ENCODE measurements around the gene ABTB2.

ABTB2 gene

DNA sequence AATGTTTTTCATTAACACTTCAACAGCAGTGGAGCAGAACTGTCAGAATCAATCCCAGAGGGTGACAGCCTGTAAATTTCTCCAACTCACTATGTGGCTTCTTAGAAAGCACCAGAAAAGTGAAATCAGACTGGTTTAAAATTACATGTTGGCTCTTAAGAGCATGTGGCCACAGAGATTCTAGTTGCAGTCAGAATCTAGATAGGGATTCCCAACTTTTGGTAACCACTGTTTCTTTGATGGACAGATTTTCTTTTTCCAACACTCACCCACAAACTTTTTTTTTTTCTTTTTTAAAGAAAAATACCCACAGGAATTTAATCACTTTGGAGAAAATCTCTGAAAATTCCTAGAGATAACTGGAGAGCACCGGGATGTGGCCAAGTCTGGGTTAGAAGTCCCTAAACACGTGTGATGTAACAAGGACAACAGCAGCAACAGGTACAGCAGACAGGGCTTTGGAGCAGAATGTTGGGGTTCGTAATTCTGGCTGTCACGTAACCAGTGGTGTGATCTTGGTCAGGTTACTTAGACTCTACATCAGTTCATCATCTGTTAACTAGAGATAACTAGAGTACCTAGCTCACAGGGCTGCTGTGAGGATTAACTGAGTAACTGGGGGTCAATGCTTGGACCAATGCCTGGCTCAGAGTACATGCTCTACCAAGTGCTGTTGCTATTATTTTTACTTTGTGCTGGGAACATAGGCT lies 152.3 kb downstream of the ABTB2 start:
- DNase-seq = no peak

DNA sequence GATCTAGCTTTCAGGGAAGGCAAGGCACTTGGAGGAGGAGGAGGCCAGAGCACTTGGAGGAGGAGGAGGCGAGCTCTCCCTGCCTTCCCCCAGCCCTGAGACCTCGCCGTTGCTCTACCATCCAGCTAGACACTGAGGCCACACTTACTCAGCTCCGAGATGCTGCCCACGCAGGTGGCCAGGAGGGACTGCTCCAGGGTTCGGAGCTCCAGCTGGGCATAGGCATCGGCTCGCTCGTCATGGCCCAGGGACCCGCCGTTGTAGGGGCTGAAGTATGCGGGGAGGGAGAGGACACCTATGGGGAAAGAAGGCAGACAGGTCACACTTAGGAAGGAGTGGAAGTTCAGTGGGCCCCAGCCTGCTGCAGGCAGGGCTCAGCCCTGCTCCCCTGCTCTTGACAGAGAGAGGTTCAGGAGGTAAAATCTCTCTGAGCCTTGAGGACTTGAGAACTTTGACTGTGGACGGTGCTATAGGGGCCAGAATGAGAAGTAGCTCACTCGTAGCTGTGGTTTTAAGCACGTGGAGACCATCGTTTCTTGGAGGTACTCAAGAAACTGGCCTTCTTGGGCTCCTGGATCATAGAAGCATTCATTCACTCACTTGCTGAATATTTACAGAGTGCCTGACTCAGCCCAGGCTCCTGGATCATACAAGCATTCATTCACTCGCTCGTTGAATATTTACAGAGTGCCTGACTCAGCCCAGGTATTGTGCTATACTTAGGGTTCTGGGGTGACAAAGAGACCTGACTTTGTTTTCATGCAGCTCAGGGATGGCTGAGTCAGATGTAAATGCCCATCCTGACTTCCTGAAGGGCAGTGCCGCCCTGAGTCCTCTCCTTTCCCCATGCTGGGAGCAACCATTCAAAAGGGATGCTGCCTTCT lies 153.2 kb downstream of the ABTB2 start:
- no peak for DNase-seq

DNA sequence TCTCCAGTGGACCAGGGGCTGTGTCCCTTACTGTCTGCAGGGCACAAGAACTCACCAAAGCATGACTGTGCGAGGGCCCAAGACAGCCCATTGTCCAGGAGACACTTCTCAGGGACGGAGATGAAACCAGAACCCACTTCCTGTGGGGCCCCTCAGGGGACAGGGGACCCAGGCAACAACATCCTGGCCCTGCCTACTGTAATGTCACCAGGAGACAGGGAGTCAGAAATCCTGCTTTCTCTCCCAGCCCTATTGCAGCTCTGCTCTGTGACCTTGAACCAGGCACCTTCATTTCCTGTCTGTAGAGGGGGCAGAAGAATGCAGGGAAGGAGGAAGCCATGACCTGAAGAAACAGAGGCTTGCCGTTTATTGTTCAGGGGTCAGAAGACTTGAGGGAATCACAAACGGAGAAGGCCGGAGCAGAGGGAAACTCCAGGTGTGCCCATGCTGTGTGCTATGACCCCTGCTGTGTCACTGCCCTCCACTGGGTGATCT lies 154.4 kb downstream of the ABTB2 start:
- no peak for DNase-seq

DNA sequence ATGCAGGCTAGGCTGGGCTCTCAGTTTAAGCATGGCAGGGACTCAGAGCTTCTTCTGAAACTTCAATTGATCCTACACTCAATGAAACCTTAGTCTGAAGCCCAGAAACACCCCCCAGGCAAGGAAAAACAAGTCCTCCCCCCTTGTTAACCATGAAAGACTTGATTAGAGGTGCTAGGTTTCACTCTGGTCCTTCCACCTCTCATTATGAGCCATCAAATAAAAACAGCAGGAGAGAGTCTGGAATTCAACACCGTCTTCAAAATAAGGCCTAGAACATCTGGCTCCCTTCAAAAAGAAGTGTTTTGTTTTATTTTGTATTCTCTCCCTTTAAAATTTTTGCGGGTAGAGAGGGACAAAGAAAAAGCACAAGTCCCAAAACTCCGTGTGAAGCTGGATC lies 156.7 kb downstream of the ABTB2 start:
- peak; percentile 73 for DNase-seq

DNA sequence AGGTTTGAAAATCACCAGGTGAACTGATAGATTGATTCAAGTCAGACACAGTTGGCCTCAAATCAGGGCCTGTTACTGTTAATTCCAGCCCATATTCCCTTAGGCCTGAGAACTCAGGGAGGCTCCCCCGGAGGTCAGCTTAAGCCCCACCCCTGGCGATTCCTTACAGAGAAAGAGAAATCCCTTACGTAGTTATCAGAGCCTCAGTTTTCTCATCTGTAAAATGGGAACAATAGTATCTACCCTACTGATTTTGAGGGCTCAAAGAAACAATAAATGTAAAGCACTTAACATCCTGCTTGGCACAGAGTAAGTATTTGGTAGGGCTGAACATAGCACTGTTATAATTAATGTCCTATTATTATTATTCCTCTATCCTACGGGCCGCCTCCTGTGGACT lies 158.3 kb downstream of the ABTB2 start:
- no peak for DNase-seq

DNA sequence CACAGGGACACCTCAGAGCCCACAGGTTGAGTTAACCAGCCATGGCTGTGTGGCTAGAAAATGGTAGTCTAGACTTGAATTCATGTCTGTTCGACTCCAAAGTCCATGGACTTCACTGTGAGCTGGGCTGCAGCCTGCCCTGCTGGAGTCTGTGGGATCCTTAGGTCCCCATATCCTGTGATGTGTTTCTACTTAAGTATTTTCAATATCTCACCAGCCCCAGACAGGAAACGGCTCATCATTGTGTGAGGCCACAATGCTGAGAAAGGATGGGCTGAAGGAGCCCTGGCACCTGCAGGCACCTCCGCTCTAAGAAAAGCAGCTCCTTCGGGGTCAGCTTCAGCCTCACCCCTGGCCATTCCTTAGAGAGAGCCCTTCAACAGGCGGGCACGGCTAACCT lies 159.3 kb downstream of the ABTB2 start:
- no peak for DNase-seq

DNA sequence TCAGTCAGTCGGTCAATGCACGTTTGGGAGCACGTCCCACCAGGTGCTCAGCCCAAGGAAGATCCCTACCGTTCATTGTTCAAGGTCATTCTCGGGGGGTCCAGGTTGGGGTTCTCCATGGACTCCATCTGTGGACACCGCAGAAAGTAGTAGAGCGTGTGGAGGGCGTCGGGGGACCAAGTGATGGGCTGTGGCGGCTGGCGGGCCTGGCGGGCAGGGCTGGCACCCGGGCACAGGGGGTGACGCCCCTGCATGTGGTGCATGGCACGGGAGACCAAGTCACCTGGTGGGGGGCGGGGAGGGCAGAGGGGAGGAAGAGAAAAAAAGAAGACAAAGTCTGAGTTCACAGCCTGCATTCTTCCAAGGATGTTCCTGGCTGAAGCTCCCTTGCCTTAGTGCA lies 160.6 kb downstream of the ABTB2 start:
- no peak for DNase-seq

DNA sequence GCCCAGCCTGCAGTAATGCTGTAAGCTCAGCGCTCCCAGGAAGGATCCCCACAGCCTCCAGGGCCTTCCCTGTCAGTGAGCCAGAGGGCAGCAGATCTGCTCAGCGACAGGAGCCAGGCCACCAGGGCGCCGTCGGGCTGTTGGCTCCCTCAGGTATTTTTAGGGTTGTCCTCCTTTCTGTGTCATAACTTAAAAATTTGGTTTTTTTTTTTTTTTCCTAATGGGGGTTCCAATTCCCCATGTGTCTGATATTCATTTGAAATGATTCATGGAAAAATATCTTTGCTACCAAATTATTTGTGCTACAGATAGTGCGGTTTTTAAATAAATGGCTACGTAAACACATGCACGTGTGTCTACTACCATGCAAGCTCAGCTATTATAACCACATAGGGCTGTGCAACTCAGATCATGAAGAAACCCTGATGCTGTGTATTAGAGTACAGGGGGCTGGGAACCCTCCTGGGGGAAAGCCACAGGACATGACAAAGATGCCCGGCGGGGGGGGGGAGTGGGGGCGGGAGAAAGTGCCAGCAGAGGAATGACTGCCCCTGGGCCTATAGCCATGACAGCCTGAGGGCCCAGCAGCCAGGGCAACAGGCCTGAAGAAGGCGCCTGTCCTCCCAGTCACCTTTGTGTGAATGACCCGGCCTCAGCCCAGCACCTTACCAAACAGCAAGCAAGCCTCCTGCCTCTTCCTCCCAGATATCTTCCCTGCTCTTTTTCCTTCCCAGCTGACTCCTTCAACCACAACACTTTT lies 163.1 kb downstream of the ABTB2 start:
- DNase-seq = no peak

DNA sequence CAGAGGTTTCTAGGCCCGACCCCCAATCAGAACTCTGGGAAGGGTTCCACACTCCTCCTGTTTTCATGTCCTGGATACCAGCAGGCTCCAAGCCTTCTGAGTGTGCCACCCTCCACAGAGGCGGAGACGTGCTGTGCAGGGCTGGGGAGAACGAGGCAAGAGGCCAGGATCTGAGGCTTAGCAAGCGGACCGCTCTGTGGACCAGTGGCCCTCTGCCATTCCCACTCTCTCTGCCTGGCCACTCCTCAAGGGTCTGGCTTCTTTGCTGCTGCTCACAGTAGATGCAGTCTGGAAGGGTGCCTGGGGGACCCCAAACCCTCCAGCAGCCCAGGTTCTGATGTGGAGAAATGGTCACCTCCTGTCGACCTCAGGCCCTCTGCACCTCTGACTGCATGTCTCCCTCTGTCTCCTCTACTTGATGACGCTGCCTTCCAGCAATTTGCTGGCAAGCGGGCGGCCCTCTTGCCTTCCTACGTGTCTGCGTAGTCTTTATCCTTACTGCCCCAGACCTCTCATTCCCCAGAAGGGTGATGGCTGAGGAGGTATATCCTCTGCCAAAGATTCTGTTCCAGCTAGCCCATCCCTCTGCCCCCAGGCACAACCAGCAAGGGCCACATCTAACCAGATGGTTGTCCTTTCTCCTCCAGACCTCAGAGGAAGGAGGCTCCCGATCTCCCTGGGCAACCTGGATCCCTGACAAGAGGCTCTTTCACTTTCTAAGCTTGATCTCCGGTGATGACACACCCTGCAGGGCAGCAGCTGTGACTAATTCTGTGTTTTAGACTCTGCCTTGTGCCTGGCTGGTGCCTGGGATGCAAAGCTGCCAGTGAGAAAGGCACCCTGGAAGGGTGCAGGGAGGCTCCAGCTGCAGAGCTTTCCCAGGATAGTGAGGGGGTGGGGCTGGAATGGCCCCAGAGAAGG lies 165.1 kb downstream of the ABTB2 start:
- DNase-seq = peak; percentile 93

DNA sequence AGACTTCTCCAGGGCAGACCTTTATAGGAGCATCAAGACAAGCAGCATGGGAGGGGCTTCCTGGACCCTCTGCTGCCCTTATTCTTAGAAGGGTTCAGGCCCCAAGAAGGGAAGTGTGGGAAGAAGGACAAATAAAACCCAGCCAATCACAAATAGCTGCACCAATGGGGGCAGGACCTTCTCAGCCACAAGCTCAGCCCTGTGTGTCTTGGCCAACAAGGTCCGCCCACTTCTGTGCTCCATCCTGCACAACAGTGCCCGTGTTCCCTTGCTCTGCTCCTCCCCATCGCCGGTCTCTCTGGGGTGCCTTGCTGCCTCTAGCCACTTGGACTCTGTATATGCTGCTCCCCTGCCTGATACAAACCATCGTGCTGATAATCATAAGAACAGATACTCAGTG lies 166.2 kb downstream of the ABTB2 start:
- no peak for DNase-seq

DNA sequence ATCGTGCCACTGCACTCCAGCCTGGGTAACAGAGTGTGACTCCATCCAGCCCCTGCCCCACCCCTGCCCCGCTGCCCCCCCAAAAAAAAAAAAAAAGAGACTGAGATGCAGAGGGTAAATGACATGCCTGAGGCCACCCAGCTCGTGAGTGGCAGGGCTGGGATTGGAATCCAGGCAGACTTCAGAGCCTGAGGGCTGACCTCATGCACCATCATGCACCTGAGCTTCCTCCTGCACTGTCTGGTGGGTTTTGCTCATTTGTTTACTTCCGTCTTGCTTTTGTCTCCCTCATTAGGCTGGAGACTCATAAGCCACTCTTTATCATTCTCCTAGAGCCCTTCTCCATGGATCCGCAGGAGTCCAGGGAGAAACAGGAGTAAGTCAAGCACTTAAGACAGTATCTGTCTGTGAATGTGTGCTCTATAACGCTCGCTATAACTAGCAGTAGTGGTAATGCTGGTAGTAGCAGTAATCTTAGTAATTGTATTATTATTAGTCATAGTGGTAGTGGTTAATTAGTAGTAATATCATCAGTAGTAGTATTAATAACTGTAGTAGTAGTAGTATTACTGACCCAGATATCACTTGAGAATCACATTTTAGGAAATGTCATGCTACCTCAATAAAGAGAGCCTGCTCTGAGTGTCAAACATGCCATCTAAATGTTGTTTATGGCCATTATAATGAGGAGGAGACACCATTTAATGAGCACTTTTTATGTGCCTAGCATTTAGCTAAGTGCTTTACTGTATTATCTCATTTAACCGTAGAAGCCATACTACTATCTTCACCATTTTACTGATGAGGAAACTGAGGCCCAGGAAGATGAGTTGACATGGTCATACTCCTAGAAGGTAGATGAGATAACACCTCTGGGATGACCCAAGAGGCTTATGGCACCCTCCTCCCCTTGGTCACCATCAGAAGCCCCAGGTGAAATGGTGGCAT lies 167.3 kb downstream of the ABTB2 start:
- no peak for DNase-seq

DNA sequence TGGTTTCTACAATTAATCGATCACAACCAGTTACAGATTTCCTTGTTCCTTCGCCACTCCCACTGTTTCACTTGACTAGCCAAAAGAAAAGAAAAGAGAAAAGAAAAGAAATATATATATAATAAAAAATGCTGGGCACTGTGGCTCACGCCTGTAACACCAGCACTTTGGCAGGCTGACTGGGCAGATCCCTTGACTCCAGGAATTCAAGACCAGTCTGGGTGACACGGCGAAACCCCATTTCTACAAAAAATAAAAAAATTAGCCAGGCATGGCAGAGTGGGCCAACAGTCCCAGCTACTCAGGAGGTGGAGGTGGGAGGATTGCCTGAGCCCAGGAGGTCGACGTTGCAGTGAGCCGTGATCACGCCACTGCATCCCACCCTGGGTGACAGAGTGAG lies 168.6 kb downstream of the ABTB2 start:
- DNase-seq = no peak

DNA sequence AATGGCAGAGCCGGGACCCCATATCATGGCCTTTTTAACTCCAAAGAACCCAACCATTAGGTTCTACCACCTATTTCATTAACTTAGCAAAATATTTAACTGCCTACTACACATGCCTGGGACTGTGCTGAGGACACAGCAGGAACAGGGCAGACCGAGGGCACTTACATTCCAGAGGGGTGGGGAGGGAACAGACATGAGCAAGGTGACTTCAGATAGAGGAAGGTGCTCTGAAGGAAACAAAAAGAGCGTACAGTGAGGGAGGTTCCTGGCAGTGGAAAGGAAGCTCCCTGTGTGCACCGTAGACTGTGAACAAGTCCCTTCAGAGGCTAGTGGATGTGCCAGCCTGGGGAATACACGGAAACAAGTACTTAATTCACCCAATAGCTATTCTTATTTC lies 169.6 kb downstream of the ABTB2 start:
- DNase-seq = no peak

DNA sequence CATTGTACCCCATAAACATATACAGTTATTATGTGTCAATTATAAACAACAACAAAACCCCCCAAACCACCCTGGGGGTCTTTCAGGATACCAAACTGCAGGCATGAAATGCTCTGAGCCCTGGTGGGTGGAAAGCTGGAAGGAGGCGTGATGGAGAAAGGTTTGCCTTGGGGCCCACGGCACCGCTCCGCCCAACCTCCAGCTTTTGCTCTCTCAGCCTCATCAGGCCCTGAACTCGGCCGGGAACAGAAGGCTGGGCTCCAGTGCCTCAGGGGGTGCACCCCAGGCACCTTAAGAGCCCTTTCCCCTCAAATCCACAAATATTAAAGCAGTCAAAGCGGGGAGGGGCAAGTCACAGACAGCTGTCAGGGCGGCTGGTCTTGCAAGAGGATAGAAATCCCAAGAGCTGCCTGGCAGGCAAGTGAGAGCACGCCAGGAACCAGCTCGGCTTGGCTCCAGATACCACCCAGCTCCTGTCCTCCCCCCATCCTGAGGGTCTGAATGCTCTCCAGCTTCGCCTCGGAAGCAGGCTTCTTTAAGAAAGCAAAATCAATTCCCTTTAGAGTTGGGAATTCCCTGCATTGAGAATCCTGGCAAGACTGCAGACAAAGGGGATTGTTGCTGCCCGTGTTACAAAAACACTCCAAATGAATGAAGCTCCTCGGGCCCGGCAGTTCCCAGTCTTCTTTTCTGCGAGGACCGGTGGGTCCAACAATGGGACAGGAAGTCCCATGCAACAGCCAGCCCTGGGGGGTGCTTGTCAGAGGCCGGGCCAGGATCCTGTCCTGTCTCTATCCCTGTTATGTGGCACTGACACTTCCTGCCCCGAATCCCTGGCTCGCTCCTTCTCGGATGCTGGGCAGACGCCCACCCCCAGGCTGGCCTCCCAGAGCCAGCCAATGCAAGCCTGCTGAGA lies 171.6 kb downstream of the ABTB2 start:
- peak; percentile 98 for DNase-seq

DNA sequence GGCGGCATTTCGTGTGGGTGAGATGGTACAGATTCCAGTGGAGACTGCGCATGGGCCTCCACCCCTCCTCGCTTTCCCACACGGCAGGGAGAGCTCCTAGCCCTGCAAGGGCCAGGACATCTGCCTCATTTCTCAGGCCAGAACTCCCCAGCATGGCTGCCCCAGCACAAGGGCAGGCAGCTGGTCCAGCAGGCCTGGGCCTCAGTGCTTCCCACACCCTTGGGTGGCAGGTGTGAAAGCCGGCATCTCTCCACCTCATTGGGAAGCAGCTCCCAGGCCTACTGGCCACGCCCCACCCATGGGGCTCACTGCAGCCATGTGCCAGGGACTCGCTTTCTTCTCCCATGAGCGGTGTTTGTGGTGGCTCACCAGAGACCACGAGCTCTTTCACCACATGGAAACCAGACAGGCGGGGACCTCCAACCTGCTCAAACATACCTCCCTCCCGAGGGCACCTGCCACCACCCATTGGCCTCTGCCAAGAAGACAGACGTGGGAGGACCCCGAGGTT lies 173.2 kb downstream of the ABTB2 start:
- peak; percentile 49 for DNase-seq

DNA sequence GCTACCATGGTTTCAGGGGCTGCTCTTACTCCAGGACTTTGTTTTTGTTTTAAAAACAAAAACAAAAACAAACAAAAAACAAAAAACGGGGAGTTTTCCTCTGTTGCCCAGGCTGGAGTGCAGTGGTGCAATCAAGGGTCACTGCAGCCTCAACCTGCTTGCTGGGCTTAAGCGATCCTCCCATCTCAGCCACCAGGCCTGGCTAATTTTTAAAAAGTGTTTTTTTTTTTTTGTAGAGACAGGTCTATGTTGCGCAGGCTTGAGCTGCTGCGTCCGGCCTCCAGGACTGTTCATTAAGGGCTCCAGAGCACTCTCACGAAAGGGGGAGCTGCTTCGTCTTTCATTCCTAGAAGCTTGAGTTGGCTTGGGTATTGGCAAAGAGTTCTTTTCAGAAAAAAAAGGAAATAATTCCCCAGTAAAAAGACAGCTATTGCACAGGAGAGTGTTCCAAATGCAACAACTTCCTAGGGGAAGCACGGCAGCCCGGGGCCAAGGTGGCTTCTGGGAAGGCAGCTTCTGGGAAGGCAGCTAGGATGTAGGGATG lies 173.9 kb downstream of the ABTB2 start:
- DNase-seq = no peak

DNA sequence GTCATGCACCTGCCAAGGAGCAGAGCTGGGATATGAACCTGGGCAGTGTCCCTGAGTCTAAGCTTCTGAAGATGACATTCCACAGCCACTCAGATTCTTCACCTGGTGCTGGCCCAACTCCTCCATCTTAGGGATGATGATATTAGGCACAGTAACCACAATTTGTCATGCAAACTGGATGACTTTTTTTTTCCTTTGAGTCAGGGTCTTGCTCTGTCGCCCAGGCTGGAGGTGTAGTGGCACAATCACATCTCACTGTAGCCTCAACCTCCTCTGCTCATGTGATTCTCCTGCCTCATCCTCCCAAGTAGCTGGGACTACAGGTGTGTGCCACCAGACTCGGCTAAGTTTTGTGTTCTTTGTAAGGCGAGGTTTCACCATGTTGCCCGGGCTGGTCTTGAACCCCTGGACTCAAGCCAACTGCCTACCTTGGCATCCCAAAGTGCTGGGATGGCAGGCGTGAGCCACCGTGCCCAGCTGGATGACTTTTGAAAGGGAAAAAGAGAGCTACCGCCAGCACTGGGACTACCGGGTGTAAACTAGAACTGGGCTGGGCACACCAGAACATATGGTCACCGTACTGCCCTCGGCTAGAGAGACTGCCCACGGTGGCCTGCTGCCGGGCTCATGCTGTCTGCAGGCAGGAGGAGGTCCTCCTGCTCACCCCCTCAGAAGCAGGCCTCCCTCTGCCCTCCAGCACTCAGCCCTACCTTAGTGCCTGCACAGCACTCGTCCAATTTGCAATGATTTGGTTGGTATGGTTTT lies 174.7 kb downstream of the ABTB2 start:
- DNase-seq = no peak

DNA sequence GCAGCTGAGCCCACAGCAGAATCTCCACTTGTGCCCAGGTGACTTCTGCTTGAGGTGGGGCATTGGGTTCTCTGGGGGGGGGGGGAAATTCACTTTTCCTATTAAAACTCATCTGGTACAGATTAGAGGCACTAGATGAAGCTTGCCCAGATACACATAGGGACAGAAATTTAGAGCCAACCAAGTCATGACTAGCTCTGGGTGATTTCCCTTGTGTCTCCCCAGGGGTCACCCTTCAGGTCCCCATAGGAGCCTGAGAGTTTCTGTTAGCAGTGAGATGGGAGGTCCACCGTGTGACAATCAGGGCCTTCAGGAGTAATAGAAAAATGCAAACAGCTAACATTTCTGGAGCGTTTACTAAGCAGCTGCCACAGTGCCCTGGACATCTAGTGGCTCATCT lies 175.4 kb downstream of the ABTB2 start:
- no peak for DNase-seq

All from NCI-H2171 treated with DMSO at 0.1 percent for 48 hours (cell line).